ENCODE data around the gene CEP192.

Gene CEP192

DNA sequence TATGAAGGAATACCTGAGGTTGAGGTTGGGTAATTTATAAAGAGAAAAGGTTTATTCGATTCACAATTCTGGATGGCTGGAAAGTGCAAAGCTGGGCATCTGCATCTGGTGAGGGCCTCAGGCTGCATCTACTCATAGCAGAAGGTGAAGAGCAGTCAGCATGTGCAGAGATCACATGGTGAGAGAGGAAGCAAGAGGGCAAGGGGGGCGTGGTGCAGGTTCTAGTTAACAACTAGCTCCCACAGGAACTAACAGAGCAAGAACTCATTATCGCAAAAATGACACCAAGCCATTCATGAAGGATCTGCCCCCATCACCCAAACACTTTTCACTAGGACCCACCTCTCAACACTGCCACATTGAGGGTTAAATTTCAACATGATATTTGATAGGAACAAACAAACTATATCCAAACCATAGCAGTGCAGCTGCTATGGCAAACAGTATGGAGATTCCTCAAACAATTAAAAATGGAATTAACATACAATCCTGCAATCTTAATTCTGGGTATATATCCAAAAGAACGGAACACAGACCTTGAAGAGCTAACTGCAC is 154.6 kb downstream of the CEP192 start:
- DNase-seq: no peak

- DNase-seq: no peak
Observed at GRCh38 chr18:13147130-13147529, 156.0 kb downstream of the CEP192 start.

- no peak for DNase-seq
Observed at GRCh38 chr18:13151656-13152055, 160.5 kb downstream of the CEP192 start.

GRCh38 chr18:13158428-13158827 is 167.3 kb downstream of the CEP192 start:
- DNase-seq: no peak

DNA sequence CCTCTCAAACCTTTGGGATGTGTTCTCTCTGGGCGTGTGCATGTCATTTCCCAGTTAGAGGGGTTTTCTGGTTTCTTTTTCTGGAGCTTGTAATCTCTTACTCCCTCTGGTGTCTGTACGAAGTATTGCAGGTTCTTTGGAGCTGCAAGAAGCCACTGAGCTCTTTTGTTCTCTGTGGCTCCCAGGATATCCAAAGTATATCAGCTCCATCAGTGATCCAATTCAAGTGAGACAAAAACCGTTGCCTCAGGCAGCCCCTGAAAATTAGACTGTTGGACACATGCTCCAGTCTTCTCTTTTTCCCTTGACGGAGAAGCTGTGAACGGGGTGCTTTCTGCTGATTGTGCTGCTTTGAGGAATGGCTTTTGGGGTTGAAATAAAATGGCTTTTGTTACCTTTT is 168.4 kb downstream of the CEP192 start:
- peak; percentile 63 for DNase-seq

GRCh38 chr18:13161276-13161899 is 170.2 kb downstream of the CEP192 start:
- peak; percentile 42 for DNase-seq

DNA sequence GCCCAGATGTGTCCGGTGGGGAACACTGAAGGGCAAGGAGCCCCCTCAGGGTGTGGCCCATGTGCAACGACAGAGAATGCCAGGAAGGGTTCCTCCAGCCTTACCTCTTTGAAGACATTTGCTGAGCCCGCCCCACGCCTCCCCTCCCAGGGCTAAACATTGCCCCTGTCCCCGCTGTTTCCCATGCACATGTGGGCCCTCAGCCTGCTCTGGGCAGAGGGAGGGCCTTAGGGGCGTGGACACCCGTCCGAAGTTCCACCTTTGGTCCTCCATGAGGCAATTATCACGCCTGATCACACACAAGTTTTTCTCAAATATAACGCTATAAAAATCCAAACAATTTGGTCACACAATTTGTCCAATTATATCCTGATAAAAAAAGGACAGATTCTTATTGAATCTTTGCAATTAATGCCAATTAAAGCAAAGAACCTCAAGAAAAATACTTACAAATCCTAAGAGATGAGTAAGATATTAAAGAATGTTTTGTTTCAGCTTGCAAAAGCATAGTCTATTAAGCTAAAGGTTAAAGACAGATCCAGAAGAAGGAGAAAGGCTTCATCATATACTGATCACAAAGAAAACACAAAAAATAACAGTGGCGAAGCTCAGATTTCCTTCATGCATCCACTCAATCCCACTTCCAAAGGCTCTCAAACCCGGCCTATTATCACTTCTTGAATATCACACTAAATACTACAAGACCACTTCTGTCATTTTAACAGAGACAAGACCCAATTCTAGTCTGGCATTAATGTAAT is 172.2 kb downstream of the CEP192 start:
- DNase-seq: no peak

- peak; percentile 44 for DNase-seq
Observed at GRCh38 chr18:13164406-13164805, 173.2 kb downstream of the CEP192 start.

DNA sequence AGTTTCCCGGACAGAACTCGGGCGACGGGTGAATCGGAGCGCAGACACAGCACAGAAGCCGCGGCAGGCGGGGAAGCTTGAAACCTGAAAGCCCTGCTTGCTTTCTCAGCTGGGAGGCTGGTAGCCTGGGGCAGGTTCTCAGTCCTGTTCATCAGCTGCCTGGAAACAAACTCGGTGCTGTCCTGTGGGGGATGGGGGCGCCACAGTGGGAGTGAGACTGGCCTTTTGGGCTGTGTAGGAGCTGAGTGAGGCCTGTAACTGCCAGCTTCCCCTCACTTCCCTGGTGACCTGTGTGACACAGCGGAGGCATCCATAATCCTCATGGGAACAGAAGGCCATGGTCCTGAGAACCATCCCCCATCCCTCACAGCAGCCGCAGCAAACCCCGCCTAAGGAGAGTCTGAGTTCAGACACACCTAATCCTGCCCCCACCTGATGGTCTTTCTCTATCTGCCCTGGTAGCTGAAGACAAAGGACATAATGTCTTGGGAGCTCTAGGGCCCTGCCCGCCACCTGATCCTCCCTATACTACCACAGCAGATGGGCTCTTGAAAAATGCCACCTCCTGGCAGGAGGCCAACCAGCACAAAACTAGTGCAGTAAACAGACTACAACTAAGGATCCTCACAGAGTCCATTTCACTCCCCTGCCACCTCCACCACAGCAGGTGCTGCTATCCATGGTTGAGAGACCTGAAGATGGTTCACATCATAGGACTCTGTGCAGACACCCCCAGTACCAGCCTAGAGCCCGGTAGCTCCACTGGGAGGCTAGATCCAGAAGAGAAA is 174.7 kb downstream of the CEP192 start:
- peak; percentile 83 for DNase-seq

- DNase-seq: peak; percentile 38
Observed at GRCh38 chr18:13173578-13174145, 182.5 kb downstream of the CEP192 start.
